ENCODE data around the gene PPP1CB. TPM values are rescaled to one million over a fixed set of nuclear protein-coding genes. Genes with fewer than 3 reads are reported as not detected.
A peak's percentile ranks its signal among the peaks of the same experiment; 100 is the strongest.

Gene PPP1CB
- polyA plus RNA-seq, 1 of the 3 experiments (the other 2 are of a cell fraction) = 24.7 TPM

GRCh38 chr2:28730641-28731146, 20.9 kb upstream of the PPP1CB start:
- Histone ChIP-seq H3K4me3 (ENCODE audit: low read depth in 2 of 2, low read length in 1 of 2) (no peak overlapping the region), H3K4me2 (no peak overlapping the region), H3K9me2 (no peaks in the 10 kb centered on the region), H3K27me3 (ENCODE audit: insufficient read depth) (no peaks in the 10 kb centered on the region), H3K9ac (no peak overlapping the region), H3K9me3 (no peaks in the 10 kb centered on the region), H3F3A (replicated peaks; ENCODE audit: insufficient read depth) (peaks cover 6% of the 10 kb centered on the region), H3K36me3 (replicated peaks in 1 of 2; ENCODE audit: control insufficient read depth in 1 of 2, insufficient read depth in 2 of 2, low read length in 1 of 2) (no peaks in the 10 kb centered on the region), H4K20me1 (ENCODE audit: insufficient read depth) (no peaks in the 10 kb centered on the region), H3K79me2 (ENCODE audit: insufficient read depth) (no peaks in the 10 kb centered on the region), H3K27ac (ENCODE audit: low read depth in 2 of 2, low read length in 1 of 2) (no peak overlapping the region; a peak in 1 of 4 replicates), H2AFZ (ENCODE audit: low read depth) (no peak overlapping the region), H3K4me1 (ENCODE audit: control insufficient read depth in 1 of 2, insufficient read depth in 2 of 2, low read depth in 1 of 2, low read length in 1 of 2) (no peaks in the 10 kb centered on the region; a peak in 1 of 4 replicates)
- TF ChIP-seq SIN3A (IDR thresholded peaks at IDR 0.05; ENCODE audit: borderline replicate concordance, low read depth, low read length) = no peak
- TF ChIP-seq, protein P1, sequence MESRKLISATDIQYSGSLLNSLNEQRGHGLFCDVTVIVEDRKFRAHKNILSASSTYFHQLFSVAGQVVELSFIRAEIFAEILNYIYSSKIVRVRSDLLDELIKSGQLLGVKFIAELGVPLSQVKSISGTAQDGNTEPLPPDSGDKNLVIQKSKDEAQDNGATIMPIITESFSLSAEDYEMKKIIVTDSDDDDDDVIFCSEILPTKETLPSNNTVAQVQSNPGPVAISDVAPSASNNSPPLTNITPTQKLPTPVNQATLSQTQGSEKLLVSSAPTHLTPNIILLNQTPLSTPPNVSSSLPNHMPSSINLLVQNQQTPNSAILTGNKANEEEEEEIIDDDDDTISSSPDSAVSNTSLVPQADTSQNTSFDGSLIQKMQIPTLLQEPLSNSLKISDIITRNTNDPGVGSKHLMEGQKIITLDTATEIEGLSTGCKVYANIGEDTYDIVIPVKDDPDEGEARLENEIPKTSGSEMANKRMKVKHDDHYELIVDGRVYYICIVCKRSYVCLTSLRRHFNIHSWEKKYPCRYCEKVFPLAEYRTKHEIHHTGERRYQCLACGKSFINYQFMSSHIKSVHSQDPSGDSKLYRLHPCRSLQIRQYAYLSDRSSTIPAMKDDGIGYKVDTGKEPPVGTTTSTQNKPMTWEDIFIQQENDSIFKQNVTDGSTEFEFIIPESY (IDR thresholded peaks at IDR 0.05; ENCODE audit: borderline replicate concordance, low read depth) = no peak
- no peak for TF ChIP-seq JUND (IDR thresholded peaks at IDR 0.05)
- no peak for TF ChIP-seq EP300 (IDR thresholded peaks at IDR 0.05; ENCODE audit: borderline replicate concordance in 1 of 2, low read depth in 1 of 2, low read length in 1 of 2)
- TF ChIP-seq USF1 (IDR thresholded peaks at IDR 0.05; ENCODE audit: borderline replicate concordance, low read depth) = no peak
- TF ChIP-seq TEAD4 (IDR thresholded peaks at IDR 0.05; ENCODE audit: borderline replicate concordance, insufficient read depth) = no peak
- TF ChIP-seq CTCF (IDR thresholded peaks at IDR 0.05) = no peak
- TF ChIP-seq MXI1 (IDR thresholded peaks at IDR 0.05; ENCODE audit: low read depth, low read length) = no peak
- TF ChIP-seq RXRA (IDR thresholded peaks at IDR 0.05; ENCODE audit: borderline replicate concordance, low read depth) = no peak
- ChIA-PET POLR2A (no interaction called here), CTCF (interaction anchor here (1.2 to 1.4 kb wide), 2 partner anchors 10 to 20 kb away, joined by 3 read pairs; no protein-coding TSS in a partner anchor)
- no peak for DNase-seq
- WGBS (ENCODE audit: low lambda C conversion rate) = 87% methylated on average over 5 of the region's 5 CpGs

DNA sequence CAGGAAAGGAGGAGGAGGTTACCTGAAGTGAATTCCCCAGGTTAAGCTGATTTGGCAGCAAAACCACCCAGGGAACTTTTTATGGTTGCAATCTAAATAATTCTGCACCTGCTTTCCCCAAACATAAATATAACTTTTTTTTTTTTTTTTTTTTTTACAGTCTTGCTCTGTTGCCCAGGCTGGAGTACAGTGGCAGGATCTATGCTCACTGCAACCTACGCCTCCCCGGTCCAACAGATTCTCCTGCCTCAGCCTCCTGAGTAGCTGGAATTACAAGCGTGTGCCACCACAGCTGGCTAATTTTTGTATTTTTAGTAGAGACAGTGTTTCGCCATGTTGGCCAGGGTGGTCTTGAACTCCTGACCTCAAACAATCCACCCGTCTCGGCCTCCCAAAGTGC, 16.1 kb upstream of the PPP1CB start:
- no peak overlapping the region for H3K4me3 ChIP-seq (ENCODE audit: low read depth in 2 of 2, low read length in 1 of 2)
- H4K20me1 ChIP-seq (ENCODE audit: insufficient read depth) = no peaks in the 10 kb centered on the region
- TF ChIP-seq YY1 (IDR thresholded peaks at IDR 0.05; ENCODE audit: low read depth) (no peak), RCOR1 (IDR thresholded peaks at IDR 0.05; ENCODE audit: low read length) (no peak), EZH2phosphoT487 (IDR thresholded peaks at IDR 0.05; ENCODE audit: borderline replicate concordance, low read depth) (no peak), EP300 (IDR thresholded peaks at IDR 0.05; ENCODE audit: borderline replicate concordance in 1 of 2, low read depth in 1 of 2, low read length in 1 of 2) (no peak)
- TF ChIP-seq, protein P2, sequence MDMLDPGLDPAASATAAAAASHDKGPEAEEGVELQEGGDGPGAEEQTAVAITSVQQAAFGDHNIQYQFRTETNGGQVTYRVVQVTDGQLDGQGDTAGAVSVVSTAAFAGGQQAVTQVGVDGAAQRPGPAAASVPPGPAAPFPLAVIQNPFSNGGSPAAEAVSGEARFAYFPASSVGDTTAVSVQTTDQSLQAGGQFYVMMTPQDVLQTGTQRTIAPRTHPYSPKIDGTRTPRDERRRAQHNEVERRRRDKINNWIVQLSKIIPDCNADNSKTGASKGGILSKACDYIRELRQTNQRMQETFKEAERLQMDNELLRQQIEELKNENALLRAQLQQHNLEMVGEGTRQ (IDR thresholded peaks at IDR 0.05; ENCODE audit: borderline replicate concordance, low read depth, low read length) = no peak
- no peaks in the 10 kb centered on the region for H3K36me3 ChIP-seq (replicated peaks in 1 of 2; ENCODE audit: control insufficient read depth in 1 of 2, insufficient read depth in 2 of 2, low read length in 1 of 2)
- H2AFZ ChIP-seq (ENCODE audit: low read depth) = no peak overlapping the region
- no peaks in the 10 kb centered on the region for H3K27me3 ChIP-seq (ENCODE audit: insufficient read depth)
- H3K4me2 ChIP-seq = no peak overlapping the region
- no peaks in the 10 kb centered on the region for H3F3A ChIP-seq (replicated peaks; ENCODE audit: insufficient read depth)
- WGBS (ENCODE audit: low lambda C conversion rate) = 87% methylated on average over 6 of the region's 6 CpGs
- POLR2A ChIA-PET = interaction anchor here (0.7 to 0.8 kb wide), 2 partner anchors 16 to 67 kb away, joined by 3 to 5 read pairs; partner anchors contain the start of gene PPP1CB
- H3K9me3 ChIP-seq = peaks cover 5% of the 10 kb centered on the region; the same call in 1 of the 2 replicates
- no peaks in the 10 kb centered on the region for H3K9me2 ChIP-seq
- peak overlapping the region in 1 of 2 experiments; percentile 62; a peak in 2 of 4 replicates for H3K27ac ChIP-seq (ENCODE audit: low read depth in 2 of 2, low read length in 1 of 2)
- no peak overlapping the region for H3K9ac ChIP-seq
- DNase-seq = no peak
- H3K4me1 ChIP-seq (ENCODE audit: control insufficient read depth in 1 of 2, insufficient read depth in 2 of 2, low read depth in 1 of 2, low read length in 1 of 2) = peaks cover 3 to 6% of the 10 kb centered on the region in 2 experiments; a peak in 2 of 4 replicates
- CTCF ChIA-PET = interaction anchor here (1.1 to 1.3 kb wide), 3 partner anchors 9 to 169 kb away, joined by 3 to 9 read pairs (median 3); no protein-coding TSS in a partner anchor
- no peaks in the 10 kb centered on the region for H3K79me2 ChIP-seq (ENCODE audit: insufficient read depth)

Data from SK-N-SH (cell line).